LHCN-M2 (cell line): ENCODE measurements around the gene GATA2. TPM values are rescaled to one million over a fixed set of nuclear protein-coding genes. Genes with fewer than 3 reads are reported as not detected.

Experiments used
- DNase-seq: peaks from one replicate; pipeline ENCODE4 v3.0.0-alpha.2; 2012; ENCODE audit warnings: low read depth
- polyA plus RNA-seq: library from polyadenylated mRNA; unstranded; fragments of >200 nt; gene quantifications from one replicate; pipeline ENCODE4 v1.2.1, GENCODE V29; 2012; ENCODE audit warnings: missing spikeins
- total RNA-seq: library from RNA; depleted of rRNA; stranded (reverse); fragments of >200 nt; gene quantifications from 2 replicates; pipeline ENCODE4 v1.2.3, GENCODE V29; 2014; rRNA removed

Gene GATA2
- total RNA-seq: 0.17 and 0.90 TPM in 2 replicates
- polyA plus RNA-seq: 0.55 TPM

GRCh38 chr3:128492671-128493569 is at the start of gene GATA2:
TSS of gene GATA2 (minus strand) at chr3:128493201. CDS start at chr3:128487031, 6,170 bp downstream.
- DNase-seq: no peak

GRCh38 chr3:128541246-128541645 is 48.2 kb upstream of the GATA2 start:
- DNase-seq: no peak

DNA sequence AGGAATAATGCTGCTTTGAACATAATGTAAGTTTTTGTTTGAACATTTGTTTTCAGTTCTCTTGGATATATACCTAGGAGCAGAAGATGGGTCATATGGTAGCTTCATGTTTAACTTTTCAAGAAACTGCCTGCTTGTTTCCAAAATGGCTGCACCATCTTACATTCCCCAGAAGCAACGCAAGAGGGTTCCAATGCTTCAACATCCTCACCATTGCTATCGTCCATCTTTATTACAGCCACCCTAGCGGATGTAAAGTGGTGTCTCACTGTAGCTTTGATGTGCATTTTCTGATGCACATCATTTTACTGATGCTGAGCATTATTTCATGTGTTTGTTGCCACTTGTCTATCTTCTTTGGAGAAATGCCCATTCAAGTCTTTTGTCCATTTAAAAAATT is 46.4 kb upstream of the GATA2 start:
- no peak for DNase-seq

DNA sequence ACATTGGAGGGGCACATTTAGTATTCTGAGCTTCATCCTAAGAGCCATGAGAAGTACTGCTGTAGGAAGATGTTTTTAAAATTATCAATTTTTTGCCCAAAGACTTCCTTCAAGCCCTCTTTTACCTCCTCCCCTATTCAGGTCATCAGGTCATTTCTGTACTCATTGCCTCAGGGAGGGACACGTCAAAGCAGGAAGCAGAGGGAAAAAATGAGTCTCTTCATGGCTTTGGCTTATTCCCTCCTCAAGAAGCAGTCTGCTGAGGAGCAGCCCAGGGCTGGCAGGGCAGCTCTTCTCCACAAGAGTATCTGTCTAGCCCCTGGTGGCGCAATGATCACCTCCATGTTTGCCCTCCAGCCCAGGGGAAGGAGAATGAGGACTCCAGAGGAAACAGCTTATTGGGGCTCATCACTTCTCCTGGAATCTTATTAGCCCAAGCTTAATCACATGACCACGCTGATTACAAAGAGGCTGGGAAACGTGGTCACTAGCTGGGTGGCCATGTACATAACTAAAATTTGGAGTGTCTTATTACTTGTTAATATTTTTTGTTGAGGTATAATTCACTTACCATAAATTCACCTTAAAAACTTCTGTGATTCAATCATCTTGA is 44.2 kb upstream of the GATA2 start:
- DNase-seq: no peak

DNA sequence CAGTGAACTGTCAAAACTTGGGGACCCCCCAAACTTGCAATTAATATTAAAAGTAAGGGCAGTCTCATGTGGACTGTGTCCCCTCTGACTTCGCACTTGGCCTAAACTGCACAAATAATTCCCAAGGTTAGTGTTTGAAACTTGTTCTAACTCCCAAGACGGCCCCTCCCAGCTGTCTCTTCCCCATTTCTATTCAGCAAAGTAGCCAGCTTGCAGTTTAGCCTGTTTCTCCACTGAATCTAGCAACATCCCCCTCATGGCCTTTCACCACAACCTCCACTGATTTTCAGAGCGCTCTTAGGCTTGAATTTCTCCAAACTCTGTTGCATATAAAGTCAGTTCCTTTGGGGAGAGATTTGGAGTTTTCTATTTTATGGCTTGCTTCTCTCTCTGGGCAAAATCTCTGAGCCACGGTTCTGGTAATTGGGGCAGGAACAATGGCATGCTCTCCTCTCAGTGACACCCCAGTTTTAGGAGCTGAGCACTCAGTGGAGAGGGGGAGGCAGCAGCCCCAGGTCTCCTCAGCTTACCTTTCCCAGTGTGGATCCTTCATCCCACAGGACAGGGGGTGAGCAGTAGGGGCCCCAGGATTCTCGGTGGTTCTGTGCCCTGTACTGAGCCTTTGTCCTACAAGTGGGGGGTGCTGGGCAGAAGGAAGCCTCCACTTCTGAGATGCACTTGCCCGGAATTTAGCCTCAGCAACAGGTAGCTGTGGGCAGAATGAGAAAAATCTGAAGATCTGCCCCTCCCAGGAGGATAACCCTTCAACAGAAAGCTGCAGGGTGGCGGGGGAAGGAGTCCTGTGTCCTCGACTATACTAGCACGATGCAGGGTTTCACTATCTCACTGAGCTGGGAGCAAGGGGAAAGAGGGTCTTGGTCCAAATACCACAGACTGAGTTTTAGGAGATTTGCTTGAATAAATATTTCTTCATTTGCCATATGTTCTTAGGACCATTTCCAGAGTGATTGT is 39.3 kb upstream of the GATA2 start:
- DNase-seq: no peak

GRCh38 chr3:128524374-128525299 is 31.6 kb upstream of the GATA2 start:
- DNase-seq: no peak

GRCh38 chr3:128523591-128523990 is 30.6 kb upstream of the GATA2 start:
- DNase-seq: no peak

GRCh38 chr3:128521715-128522114 is 28.7 kb upstream of the GATA2 start:
- no peak for DNase-seq

DNA sequence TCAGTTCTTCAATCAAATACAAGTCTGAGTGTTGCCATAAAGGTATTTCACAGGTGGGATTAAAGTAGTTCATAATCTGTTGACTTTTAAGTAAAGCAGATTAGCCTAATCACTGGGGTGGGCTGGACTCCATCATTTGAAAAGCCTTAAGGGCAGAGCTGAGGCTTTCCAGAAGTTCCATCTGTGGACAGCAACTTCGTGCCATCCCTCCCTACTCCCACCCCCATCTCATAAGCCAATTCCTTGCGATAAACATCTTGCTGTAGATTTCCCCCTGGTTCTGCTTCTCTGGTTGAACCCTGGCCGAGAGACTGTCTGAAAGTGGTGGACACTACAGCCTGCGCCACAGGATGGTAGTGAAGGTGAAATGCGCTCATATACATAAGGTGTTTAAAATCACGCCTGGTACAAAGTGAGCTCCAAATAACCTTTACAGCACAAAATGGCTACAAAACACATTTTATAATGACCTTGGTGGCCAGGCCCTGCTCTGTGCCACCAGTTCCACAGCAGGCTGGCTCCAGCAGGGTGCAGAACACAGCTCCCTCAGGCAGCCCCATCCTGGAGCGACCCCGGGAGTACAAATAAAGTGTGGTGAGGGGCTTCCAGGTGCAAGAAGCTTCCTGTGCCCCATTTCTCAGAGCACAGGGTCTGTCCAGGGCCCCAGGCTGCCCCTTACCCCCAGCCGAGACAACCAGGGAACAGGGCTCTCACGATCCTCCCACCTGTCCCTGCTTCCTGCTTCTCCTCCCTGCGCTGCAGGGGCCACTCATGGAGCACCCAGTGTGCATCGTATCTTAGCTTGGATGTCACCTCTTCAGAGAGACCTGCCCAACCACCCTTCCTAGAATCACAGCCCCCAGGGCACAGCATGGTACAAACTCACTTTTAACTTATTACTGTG is 25.8 kb upstream of the GATA2 start:
- no peak for DNase-seq

DNA sequence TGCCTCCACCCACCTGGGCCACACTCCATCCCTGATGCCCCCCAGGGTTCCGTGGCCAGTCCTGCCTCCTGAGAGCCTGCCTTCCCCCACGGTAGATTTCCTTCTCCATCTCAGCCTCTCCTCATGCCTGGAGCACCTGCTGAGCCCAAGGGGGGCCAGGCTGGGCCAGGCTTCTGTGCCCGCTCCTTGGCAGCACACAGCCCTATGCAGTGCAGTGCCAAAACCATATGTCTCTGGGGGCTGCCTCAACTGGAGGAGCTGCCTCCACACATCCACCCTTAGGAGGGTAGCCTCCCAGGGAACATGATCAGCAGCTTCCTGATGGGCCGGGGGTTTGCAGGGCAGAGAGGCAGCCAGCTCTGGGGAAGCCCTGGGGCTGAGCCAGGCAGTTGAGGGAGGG is 24.6 kb upstream of the GATA2 start:
- DNase-seq: no peak

GRCh38 chr3:128515967-128516366 is 23.0 kb upstream of the GATA2 start:
- no peak for DNase-seq

GRCh38 chr3:128508852-128509251 is 15.9 kb upstream of the GATA2 start:
- DNase-seq: no peak

- no peak for DNase-seq
These were observed 13.8 kb upstream of the GATA2 start for GRCh38 chr3:128506754-128507153.

GRCh38 chr3:128505771-128506170 is 12.8 kb upstream of the GATA2 start:
- peak; percentile 22 for DNase-seq

DNA sequence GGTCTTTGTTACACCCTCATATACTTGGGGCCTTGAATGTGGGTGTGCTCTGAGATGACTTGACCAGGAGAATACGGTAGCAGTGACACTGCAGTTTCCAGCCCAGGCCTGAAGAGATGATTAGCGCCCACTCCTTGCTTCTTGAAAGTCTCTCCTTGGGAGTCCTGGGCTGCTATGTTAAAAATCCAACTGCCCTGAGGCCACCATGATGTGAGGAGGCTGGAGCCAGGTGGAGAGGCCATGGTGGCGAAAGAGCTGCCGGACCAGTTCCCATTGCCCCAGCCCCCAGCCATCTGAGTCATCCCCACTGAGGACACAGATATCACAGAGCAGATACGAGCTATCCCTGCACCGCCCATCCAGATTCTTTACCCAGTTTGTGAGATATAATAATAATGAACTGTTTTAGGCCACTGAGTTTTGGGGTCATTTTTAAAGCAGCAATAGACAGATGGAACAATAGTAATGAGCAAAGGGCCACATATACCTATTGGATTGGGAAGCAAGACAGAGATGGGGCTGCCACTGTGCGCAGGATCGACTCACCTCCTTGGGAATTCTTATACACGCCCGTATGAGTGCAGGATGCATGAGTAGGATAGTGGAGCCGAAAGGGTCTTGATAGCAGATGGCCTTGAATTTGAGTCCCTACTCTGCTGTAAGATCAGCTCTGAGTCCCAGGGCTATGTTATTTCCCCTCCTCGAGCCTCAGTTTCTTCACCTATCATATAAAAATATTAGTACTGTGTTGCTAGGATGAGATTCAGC is 12.1 kb upstream of the GATA2 start:
- DNase-seq: no peak

DNA sequence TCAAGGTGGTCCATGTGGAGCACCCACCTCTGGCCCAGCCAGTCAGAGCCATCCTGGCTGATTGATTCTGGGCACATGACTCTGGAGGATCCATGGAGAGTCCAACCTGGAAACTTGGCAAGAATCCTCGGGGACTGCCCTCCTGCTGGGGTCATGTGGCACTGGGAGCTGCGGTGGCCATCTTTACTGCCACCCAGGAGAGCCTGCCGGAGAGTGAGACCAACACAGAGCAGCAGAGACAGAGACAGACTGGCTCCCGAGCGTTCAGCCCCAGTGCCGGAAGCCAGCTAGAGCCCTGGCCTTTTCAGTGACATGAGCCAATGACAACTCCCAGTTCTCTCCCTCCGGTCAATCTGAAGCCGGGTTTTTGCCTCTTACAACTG is 11.5 kb upstream of the GATA2 start:
- no peak for DNase-seq

DNA sequence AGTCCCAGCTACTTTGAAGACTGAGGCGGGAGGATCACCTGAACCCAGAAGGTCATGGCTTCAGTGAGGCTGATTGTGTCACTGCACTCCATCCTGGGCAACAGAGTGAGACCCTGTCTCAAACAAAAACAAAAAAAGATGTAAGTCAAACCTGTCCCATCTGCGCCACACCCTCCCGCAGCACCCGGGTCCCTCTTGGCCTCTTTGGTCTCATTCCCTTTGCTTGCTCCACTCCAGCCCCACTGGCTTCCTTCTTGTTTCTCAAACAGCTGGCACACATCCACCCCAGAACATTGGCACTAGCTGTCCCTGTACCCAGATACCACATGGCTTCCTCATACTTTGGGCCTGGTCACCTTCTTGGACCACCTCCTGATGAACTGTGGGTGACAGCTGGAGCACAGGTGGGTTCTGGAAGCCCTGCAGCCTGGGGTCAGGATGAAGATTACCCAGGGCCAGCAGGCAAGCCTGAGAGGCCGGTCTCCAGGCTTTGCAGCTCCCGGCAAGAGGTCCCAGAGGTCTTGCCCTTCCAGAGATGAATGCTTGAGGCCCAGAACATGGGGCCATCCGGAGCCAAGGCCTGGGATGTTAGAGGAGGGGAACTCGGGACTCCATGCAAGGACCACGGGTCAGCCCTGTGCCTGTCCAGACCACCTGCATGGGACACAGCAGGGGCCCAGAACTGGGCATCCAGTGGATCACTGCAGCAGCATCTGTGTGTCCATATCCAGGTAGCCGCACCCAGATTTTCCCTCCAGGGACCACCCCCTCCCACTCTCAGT is 10.9 kb upstream of the GATA2 start:
- no peak for DNase-seq

DNA sequence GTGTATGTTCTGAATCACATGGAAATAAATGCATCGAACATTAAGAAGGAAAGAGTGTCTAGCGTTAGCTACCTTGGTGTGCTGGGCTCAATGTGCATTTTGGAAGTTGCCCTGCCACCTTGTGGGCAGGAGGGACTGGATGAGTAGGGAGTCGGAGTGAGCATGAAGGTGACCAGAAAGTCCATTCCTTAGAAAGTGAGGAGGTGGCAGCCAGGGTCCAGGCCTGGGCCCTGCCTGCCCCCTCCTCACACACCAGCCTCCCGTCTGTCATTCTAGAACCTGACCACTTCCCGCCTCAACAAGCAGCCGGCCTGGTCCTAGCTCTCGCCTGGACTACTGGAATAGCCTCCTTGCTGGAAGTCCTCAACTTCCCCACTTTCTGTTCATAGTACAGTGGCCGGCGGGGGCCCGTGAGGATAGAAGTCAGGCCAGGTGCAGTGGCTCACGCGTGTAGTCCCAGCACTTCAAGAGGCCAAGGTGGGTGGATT is 10.2 kb upstream of the GATA2 start:
- no peak for DNase-seq
